WI38 (cell line): Measurements from ENCODE around the gene CAPN9.

ENCODE experiments used
- H3K4me3 ChIP-seq: 2 replicates; pipeline ENCODE4 v1.5.1; 2011; ENCODE audit warnings: low read depth, mild to moderate bottlenecking, control low read depth, low read length
- CTCF ChIP-seq: IDR thresholded peaks from 2 replicates; pipeline ENCODE4 v1.5.1; 2012; ENCODE audit warnings: low read depth, mild to moderate bottlenecking, control low read depth, low read length

CAPN9 gene

DNA sequence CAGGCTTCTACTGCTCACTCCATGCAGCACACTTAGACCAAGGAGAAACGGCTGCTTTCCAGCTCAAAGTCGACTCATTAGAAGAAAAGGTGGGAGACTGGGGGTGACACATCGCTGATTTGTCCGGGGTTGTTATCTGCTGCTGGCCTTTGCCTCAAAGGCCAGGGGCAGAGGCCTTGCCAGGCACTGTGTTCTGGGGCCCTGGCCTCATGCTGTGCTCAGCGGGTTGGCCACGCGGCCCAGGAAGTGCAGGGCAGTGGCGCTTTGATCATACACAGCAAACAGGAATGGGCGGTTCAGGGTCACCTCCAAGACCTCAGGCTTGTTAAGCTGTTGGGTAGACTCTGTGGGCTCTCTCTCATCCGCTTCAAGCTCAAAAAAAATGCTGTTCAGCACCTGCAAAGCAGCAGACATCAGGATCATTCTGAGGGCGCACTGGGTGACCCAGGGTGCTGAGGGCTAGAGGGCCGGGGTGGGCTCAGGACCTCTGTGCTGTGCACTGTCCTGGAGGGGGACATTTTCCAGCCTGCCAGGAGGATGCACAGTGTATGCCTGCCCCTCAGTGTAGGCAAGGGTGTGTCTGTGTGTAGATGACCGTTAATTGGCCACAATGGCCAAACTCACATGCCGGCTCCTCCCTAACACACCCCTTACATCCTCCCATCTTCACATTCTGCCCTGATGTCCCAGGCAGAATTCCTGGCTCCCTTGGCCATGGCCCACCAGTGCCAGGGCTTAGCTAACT, 44.1 kb upstream of the CAPN9 start:
- H3K4me3 ChIP-seq = no peak overlapping the region
- TF ChIP-seq CTCF = no peak

DNA sequence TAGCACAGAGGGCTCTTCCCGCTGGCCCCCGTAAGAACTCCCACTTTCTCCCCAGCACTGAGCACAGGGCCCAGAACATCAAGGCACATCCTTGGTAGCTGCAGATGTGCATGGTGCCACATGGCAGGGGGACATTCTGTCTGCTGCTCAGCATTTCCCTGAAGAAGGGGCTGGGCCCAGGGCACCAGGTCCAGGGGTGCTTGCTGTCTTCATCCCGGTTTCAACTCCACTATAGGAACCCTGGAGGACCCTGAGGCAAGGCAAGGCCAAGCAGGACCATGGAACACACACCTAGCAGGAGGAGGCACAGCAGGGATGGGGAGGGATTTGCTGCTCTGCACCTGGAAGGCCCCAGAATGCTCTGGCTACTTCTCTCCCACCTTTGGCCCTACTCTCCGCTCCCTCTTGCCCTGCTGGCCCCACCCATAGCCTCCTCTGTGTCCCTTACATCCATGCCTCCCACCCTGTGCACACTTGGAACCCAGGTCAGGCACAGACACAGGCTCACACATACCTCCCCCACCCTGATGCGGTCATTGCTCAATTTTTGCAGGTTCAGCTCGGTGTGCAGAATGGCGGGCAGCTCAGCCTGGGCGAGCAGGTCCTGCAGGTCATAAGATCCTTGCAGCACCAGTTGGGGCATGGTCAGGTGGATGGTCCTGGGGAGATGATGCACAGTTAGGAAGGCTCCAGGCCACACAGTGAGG, 43.4 kb upstream of the CAPN9 start:
- no peak overlapping the region for H3K4me3 ChIP-seq
- no peak for TF ChIP-seq CTCF

GRCh38 chr1:230704830-230705229, 42.4 kb upstream of the CAPN9 start:
- TF ChIP-seq CTCF = no peak
- no peak overlapping the region for H3K4me3 ChIP-seq

GRCh38 chr1:230705289-230706019, 41.7 kb upstream of the CAPN9 start:
- no peak for TF ChIP-seq CTCF

DNA sequence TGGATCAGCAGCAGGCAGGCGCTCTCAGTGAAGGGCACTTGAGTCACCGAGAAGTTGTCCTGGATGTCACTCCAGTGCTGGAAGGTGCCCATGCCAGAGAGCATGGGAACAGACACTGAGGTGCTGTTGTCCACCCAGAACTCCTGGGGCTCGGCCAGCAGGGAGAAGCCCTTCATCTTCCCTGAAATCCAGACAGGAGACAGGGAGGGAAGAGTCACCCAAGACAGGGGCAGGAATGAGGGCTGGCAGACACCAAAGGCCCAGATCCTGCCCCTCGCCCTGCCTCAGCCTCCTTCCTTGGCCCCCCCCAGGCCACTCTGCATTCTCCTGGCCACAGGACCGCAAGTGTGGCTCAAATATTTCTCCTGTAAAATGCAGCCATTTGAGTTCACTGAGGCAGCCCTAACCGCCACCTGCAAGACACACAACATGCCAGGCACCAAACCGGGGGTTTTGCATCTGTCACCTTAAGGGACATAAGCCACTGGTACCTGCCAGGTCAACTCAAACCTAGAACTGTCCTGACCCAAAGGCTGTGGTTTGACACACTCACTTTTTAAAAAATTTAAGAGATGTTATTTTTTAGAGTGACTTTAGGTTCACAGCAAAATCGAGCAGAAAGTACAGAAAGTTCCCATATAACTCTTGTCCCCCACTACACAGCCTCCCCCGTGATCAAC, 41.0 kb upstream of the CAPN9 start:
- TF ChIP-seq CTCF = no peak

More at GRCh38 chr1:230705289-230706019, 41.7 kb upstream of the CAPN9 start:
- no peak overlapping the region for H3K4me3 ChIP-seq

DNA sequence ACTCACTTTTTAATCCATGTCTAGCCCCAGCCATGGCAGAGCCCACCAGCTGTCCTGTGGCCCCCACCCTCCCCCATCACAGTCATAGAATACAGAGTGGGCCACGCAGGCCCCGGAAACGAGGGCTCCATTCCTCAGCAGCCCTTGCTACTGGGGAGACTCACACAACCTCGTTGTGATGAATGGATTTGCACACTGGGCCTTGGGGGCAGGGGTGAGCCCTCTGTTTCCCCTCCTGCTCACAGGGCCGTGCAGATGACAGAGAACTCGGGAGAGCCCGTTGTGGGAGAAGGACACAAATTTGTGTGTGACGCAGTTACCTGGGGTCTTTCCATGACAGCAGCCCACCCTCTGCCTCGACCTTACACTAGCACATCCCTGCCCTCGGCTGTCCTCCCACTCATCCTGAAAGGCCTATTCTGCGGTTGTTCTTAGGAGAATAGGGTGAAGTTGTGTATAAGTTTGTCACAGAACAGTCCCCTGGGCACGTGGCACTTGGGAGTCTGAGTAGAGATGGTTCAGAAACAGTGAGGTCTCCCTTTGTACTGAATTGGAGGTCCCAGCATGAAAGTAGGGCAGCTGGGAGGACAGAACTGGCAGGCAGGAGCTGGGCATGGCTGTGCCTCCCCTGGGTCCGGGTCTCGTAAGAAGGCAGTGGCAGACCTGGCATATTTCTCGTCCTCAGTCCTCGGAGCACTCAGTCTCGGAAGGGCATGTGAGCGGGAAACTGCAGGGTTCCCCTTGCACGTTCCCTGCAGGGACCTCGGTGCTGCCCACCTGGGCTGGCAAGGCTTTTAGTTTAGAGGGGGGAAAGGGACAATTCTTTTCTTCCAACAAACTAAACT, 40.1 kb upstream of the CAPN9 start:
- no peak for TF ChIP-seq CTCF

More for the DNA sequence above, 41.0 kb upstream of the CAPN9 start:
- H3K4me3 ChIP-seq = no peak overlapping the region

More for the DNA sequence above, 40.1 kb upstream of the CAPN9 start:
- H3K4me3 ChIP-seq = no peak overlapping the region
